ENCODE data around the gene PTGES3.
A peak's percentile ranks its signal among the peaks of the same experiment; 100 is the strongest.

PTGES3 gene

GRCh38 chr12:56636675-56637540 is 51.2 kb downstream of the PTGES3 start:
- TF ChIP-seq, protein P1, sequence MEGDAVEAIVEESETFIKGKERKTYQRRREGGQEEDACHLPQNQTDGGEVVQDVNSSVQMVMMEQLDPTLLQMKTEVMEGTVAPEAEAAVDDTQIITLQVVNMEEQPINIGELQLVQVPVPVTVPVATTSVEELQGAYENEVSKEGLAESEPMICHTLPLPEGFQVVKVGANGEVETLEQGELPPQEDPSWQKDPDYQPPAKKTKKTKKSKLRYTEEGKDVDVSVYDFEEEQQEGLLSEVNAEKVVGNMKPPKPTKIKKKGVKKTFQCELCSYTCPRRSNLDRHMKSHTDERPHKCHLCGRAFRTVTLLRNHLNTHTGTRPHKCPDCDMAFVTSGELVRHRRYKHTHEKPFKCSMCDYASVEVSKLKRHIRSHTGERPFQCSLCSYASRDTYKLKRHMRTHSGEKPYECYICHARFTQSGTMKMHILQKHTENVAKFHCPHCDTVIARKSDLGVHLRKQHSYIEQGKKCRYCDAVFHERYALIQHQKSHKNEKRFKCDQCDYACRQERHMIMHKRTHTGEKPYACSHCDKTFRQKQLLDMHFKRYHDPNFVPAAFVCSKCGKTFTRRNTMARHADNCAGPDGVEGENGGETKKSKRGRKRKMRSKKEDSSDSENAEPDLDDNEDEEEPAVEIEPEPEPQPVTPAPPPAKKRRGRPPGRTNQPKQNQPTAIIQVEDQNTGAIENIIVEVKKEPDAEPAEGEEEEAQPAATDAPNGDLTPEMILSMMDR (IDR thresholded peaks at IDR 0.05), result peak; percentile 58
- no peaks in the 10 kb centered on the region for H3K27me3 ChIP-seq
- peaks cover 38 to 53% of the 10 kb centered on the region in 2 experiments for H3K4me1 ChIP-seq (ENCODE audit: control insufficient read depth in 1 of 2, insufficient read depth in 1 of 2, low read depth in 1 of 2, low read length in 1 of 2)
- peak overlapping the region; percentile 95 for H3K27ac ChIP-seq
- H3K4me3 ChIP-seq (ENCODE audit: low read depth in 1 of 2, low read length in 1 of 2), result peak overlapping the region; percentile 67 to 92
- H3K9me3 ChIP-seq, result no peaks in the 10 kb centered on the region
- peaks cover 43% of the 10 kb centered on the region for H3K36me3 ChIP-seq

DNA sequence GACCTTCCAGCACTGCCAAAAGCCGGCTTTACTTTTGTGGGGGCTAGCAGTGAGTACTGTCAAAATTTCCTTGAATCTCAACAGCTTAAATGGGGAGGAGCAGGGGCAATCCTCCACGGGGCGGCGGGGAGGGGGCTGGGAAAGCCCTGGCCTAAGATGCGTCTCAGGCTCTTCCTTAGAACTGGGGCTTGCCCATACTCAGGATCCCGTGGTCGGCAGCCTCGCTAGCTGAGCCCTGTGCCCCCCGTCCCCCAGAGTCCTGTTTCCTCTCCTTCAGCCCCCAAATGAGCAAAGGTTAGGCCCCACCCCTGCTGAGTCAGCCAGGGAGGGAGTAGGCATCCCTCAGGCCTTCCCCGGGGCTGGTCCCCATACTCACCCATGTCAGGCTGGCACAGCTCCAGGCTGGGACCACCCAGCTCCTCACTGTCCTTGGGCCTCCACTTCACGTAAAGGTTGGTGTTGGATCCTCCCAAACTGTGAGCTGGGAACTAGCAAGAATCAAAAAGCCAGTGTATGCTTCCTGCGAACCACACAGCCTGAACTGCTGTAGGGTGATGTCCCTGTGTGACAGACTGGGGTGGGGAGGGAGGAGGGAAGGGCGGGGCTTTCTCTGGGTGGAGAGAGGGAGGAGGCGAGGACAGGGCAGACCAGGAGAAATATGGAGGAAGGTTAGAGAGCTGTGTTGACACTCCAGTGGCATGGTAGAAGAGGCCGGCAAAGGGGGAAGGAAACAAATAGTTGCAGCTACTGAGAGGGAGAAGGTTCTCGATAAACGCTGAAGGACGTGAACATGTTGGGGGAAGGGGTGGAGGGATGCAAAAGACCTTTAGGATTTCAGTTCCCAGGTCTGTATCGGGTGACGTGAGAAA is 52.0 kb downstream of the PTGES3 start:
- H3K27me3 ChIP-seq, result no peaks in the 10 kb centered on the region
- H3K4me3 ChIP-seq (ENCODE audit: low read depth in 1 of 2, low read length in 1 of 2), result peak overlapping the region; percentile 67 to 92
- TF ChIP-seq, protein P1 (IDR thresholded peaks at IDR 0.05), result peak; percentile 10
- peaks cover 34% of the 10 kb centered on the region for H3K36me3 ChIP-seq
- peak overlapping the region; percentile 95 for H3K27ac ChIP-seq
- no peaks in the 10 kb centered on the region for H3K9me3 ChIP-seq
- H3K4me1 ChIP-seq (ENCODE audit: control insufficient read depth in 1 of 2, insufficient read depth in 1 of 2, low read depth in 1 of 2, low read length in 1 of 2), result peaks cover 47 to 59% of the 10 kb centered on the region in 2 experiments

DNA sequence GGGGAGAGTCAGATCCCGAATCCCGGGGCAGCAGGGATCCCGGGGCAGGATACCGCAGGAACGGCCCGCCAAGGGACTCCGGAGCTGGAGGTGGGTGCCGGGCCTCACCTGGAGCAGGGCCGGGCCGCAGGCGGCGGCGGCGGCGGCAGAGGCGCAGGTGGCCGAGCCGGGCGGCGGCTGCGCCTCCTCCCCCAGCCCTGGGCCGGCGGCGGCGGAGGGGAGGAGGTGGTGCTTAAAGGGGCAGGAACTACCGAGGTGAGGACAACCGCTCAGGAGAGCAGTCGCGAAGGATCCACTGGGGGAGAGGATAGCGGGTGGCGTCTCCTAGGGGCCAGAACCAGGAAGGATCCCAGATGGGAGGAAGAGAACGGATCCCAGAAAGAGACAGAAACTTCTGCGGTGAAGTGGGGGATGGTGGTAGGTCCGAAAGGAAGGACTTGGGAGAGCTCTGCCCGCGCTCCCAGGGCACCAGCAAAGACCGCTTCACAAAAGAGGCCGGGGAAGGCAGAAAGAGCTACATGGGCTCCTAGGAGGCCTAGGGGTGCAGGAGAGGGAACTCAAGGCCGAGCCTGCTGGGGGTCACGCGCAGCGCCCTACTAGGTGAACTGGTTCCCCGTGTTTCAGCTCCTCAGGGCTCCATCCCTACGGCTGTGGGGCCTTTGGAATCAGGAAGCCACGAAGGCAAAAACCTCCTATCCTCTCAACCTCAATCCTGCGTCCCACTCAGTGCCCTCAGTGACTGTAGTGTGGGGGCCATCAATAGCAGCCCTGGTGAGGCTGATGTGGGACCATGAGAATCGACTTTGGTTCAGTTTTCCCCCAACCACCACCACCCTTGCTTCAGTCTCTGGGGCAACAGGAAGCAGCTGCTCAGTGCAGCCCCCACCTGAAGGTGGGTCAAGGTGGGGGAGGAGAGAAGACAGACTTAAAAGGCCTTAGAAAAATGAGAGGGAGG is 53.0 kb downstream of the PTGES3 start:
- peak overlapping the region; percentile 95 for H3K27ac ChIP-seq
- H3K9me3 ChIP-seq, result no peaks in the 10 kb centered on the region
- peaks cover 56 to 68% of the 10 kb centered on the region in 2 experiments for H3K4me1 ChIP-seq (ENCODE audit: control insufficient read depth in 1 of 2, insufficient read depth in 1 of 2, low read depth in 1 of 2, low read length in 1 of 2)
- peak overlapping the region; percentile 67 to 92 for H3K4me3 ChIP-seq (ENCODE audit: low read depth in 1 of 2, low read length in 1 of 2)
- H3K27me3 ChIP-seq, result no peaks in the 10 kb centered on the region
- TF ChIP-seq, protein P1 (IDR thresholded peaks at IDR 0.05), result peak; percentile 46
- H3K36me3 ChIP-seq, result peaks cover 26% of the 10 kb centered on the region

GRCh38 chr12:56634242-56634836 is 53.7 kb downstream of the PTGES3 start:
- Histone ChIP-seq H3K4me1 (ENCODE audit: control insufficient read depth in 1 of 2, insufficient read depth in 1 of 2, low read depth in 1 of 2, low read length in 1 of 2) (peaks cover 56 to 68% of the 10 kb centered on the region in 2 experiments), H3K9me3 (no peaks in the 10 kb centered on the region), H3K27me3 (no peaks in the 10 kb centered on the region), H3K27ac (peak overlapping the region; percentile 95), H3K4me3 (ENCODE audit: low read depth in 1 of 2, low read length in 1 of 2) (peak overlapping the region; percentile 67 to 92), H3K36me3 (peaks cover 18% of the 10 kb centered on the region)
- TF ChIP-seq, protein P1 (IDR thresholded peaks at IDR 0.05), result no peak

Measured in neutrophil (primary cell).